OCI-LY1 (cell line): ENCODE results near the gene KIAA2012.

Source experiments
- CTCF ChIP-seq: fragments of 200-600 bp; sonication (generic), shearing (Covaris generic); IDR thresholded peaks from 2 replicates; pipeline ENCODE4 v1.5.1; 2017; ENCODE audit warnings: mild to moderate bottlenecking, antibody characterized with exemption, low read length, moderate library complexity, mixed read lengths
- EZH2 ChIP-seq: fragments of 200-600 bp; sonication (generic), shearing (Covaris generic); IDR thresholded peaks from 2 replicates; pipeline ENCODE4 v1.8.0; 2017; ENCODE audit warnings: borderline replicate concordance, mixed run types, mild to moderate bottlenecking, antibody characterized with exemption, low read length, moderate library complexity, mixed read lengths

GRCh38 chr2:202049092-202049728 lies 23.8 kb upstream of the KIAA2012 start:
- no peak for TF ChIP-seq CTCF
- no peak for TF ChIP-seq EZH2
